Measurements from ENCODE around the gene MCOLN1. TPM values are rescaled to one million over a fixed set of nuclear protein-coding genes. Genes with fewer than 3 reads are reported as not detected.

Gene MCOLN1
- polyA plus RNA-seq, 3 donors, result 12.7 to 22.5 (median 15.8) TPM

Other genes with a start within 250 kb of the MCOLN1 start
- gene INSR, start 228.2 kb upstream of the MCOLN1 start, polyA plus RNA-seq (ENCODE audit: insufficient read length in 3 of 3), result 10 to 100 TPM; 26.6 to 37.0 (median 31.9) TPM
- 10 to 100 TPM; 27.7 to 34.0 (median 34.0) TPM for gene ARHGEF18, start 173.7 kb upstream of the MCOLN1 start, polyA plus RNA-seq (ENCODE audit: insufficient read length in 3 of 3)
- 1 to 10 TPM; 6.0 to 7.9 (median 7.6) TPM for gene PEX11G, start 33.6 kb upstream of the MCOLN1 start, polyA plus RNA-seq (ENCODE audit: insufficient read length in 3 of 3)
- gene ZNF358, start 6.5 kb upstream of the MCOLN1 start, polyA plus RNA-seq (ENCODE audit: insufficient read length in 3 of 3), result 10 to 100 TPM; 31.9 to 59.6 (median 59.1) TPM
- 10 to 100 TPM; 32.0 to 57.0 (median 43.3) TPM for gene PNPLA6, start 13.1 kb downstream of the MCOLN1 start, polyA plus RNA-seq (ENCODE audit: insufficient read length in 3 of 3)
- gene CAMSAP3, start 73.2 kb downstream of the MCOLN1 start, polyA plus RNA-seq (ENCODE audit: insufficient read length in 3 of 3), result 10 to 100 TPM; 16.4 to 25.4 (median 22.4) TPM
- 10 to 100 TPM; 31.4 to 45.7 (median 42.6) TPM for gene XAB2, start 106.9 kb downstream of the MCOLN1 start, polyA plus RNA-seq (ENCODE audit: insufficient read length in 3 of 3)
- 100 to 1,000 TPM in 2 of 3 donors, 10 to 100 TPM in 1; 94.6 to 126 (median 122) TPM for gene PET100, start 107.2 kb downstream of the MCOLN1 start, polyA plus RNA-seq (ENCODE audit: insufficient read length in 3 of 3)
- gene PCP2, start 111.1 kb downstream of the MCOLN1 start, polyA plus RNA-seq (ENCODE audit: insufficient read length in 3 of 3), result 1 to 10 TPM in 1 of 3 donors, under 1 TPM in 2; 0.42 to 1.8 (median 0.83) TPM
- gene STXBP2, start 114.5 kb downstream of the MCOLN1 start, polyA plus RNA-seq (ENCODE audit: insufficient read length in 3 of 3), result 10 to 100 TPM; 61.3 to 86.4 (median 75.4) TPM
- 1 to 10 TPM in 2 of 3 donors, under 1 TPM in 1; 0.76 to 1.7 (median 1.4) TPM for gene RETN, start 146.4 kb downstream of the MCOLN1 start, polyA plus RNA-seq (ENCODE audit: insufficient read length in 3 of 3)
- gene MCEMP1, start 154.5 kb downstream of the MCOLN1 start, polyA plus RNA-seq (ENCODE audit: insufficient read length in 3 of 3), result under 1 TPM; 0.14 to 0.61 (median 0.39) TPM
- gene TRAPPC5, start 158.2 kb downstream of the MCOLN1 start, polyA plus RNA-seq (ENCODE audit: insufficient read length in 3 of 3), result 10 to 100 TPM; 36.3 to 71.1 (median 62.5) TPM
- under 1 TPM in 2 of 3 donors, not detected in 1; 0.06 to 0.14 TPM for gene FCER2, start 179.5 kb downstream of the MCOLN1 start, polyA plus RNA-seq (ENCODE audit: insufficient read length in 3 of 3)
- under 1 TPM in 1 of 3 donors, not detected in 2; 0.17 TPM for gene CLEC4G, start 209.5 kb downstream of the MCOLN1 start, polyA plus RNA-seq (ENCODE audit: insufficient read length in 3 of 3)
- 1 to 10 TPM; 1.4 to 2.7 (median 1.5) TPM for gene CD209, start 224.9 kb downstream of the MCOLN1 start, polyA plus RNA-seq (ENCODE audit: insufficient read length in 3 of 3)
- 1 to 10 TPM; 2.0 to 4.2 (median 3.4) TPM for gene CLEC4M, start 240.6 kb downstream of the MCOLN1 start, polyA plus RNA-seq (ENCODE audit: insufficient read length in 3 of 3)

Measured in renal cortex interstitium (tissue), 3 donors.